GM12873 (cell line): ENCODE measurements around the gene ZDHHC9.

Experiments
- TF ChIP-seq, protein P1 (sequence below): IDR thresholded peaks from 2 replicates; pipeline ENCODE4 v1.5.1; 2012; ENCODE audit warnings: low read depth, mild to moderate bottlenecking, moderate library complexity, low read length, control low read depth; ENCODE audit not compliant: insufficient read depth; ENCODE audit errors: missing control alignments

ZDHHC9 gene

DNA sequence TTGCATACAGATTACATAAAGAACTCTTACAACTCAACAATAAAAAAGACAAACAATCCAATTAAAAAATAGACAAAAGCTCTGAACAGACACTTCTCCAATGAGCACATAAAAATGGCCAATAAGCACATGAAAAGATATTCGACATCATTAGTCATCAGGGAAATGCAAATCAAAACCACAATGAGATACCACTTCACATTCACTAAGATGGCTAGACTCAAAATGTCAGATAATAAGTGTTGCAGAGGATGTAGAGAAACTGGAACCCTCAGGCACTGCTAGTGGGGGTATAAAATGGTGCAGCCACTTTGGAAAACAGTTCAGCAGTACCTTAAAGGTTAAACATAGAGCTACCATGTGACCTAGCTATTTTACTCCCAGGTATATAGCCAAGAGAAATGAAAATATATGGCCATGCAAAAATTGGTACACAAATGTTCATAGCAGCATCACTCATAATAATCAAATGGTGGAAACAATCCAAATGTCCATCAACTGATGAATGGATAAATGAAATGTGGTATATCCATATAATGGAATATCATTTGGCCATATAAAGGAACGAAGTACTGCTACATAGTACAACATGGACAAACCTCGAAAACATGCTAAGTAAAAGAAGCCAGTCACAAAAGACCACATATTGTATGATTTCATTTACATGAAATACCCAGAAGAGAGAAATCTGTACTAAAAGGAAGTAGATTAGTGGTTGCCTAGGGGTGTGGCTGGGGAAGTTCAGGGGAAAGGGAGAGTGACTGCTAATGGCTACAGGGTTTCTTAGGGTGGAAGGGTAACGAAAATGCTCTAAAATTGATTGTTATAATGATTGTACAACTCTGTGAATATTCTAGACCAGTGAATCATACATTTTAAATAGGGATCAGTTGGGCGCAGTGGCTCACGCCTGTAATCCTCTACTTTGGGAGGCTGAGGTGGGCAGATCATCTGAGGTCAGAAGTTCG is 34.6 kb downstream of the ZDHHC9 start:
- TF ChIP-seq, protein P1, sequence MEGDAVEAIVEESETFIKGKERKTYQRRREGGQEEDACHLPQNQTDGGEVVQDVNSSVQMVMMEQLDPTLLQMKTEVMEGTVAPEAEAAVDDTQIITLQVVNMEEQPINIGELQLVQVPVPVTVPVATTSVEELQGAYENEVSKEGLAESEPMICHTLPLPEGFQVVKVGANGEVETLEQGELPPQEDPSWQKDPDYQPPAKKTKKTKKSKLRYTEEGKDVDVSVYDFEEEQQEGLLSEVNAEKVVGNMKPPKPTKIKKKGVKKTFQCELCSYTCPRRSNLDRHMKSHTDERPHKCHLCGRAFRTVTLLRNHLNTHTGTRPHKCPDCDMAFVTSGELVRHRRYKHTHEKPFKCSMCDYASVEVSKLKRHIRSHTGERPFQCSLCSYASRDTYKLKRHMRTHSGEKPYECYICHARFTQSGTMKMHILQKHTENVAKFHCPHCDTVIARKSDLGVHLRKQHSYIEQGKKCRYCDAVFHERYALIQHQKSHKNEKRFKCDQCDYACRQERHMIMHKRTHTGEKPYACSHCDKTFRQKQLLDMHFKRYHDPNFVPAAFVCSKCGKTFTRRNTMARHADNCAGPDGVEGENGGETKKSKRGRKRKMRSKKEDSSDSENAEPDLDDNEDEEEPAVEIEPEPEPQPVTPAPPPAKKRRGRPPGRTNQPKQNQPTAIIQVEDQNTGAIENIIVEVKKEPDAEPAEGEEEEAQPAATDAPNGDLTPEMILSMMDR, result no peak

GRCh38 chrX:129808158-129808828 is 35.4 kb downstream of the ZDHHC9 start:
- TF ChIP-seq, protein P1, result no peak

DNA sequence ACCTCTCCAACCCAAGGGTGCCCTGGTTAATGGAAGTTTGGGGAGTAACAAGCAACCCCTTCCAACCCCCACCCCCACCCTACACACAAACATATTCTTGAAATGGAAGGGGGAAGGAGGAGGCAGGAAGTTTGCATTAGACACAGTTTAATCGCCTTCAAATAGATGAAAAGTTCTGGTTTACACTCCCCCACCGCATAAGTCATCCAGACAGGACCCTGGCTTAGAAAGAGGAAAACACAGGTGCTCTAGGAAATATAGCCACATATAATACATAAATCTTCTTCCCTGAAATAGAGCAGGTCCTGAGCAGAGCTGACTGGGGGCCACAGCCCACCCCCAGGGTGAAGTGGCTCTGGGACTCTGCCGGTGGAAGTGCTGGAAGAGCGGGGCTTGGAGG is 38.9 kb downstream of the ZDHHC9 start:
- TF ChIP-seq, protein P1, result no peak

DNA sequence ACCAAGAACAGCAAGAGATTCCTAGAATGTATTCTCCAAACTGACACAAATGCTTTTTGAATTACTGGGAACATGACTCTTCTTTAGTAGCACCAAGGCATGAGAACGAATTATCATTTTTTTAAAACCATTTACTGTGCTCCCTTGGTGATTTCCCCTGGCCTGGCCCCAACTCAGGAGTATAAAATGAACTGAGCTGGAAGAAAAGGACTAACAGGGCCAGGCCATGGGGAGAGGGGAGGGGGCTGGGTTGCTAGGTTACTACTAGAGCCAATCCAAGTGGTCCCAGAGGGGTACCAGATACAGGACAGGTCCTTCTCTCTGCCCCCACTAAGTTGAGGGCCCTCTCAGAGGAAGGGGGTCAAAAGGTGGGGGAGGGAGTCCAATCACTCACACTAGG is 40.8 kb downstream of the ZDHHC9 start:
- TF ChIP-seq, protein P1, result no peak

DNA sequence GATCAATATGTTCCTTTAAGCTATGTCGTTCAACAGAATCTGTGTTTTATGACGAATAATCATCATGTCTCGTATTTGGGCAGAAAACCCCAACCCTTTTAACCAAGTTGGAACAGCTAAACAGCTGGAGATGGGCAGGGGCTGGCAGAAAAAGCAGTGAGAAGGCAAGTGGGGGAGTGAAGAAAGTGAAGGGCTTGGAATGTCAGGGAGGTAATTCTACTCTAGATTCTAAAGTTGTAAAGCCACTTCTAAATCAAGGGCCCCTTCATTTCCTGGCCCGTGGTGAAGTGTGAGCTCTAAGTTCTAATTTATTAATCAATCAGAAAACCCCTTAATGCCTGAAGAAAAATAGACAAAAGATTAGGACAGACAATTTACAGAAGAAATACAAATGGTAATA is 43.5 kb downstream of the ZDHHC9 start:
- TF ChIP-seq, protein P1, result no peak

DNA sequence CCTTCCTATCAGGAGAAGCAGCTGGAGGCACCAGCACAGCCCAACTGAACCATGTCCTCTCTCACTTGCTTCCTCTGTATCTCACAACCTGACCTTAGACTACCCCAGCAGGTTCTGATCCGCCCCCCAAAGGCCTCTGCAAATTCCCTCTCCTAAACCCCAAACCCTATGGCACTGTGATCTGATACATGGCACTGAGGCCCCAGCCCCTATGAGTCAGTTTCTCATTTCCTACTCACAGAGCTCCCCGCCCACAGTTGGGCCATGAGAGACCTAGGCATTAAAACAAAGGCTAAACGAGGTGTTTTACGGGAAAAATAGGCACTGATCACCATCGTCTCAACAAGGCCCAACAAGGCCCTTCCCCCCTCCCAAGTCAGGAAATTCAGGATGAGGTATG is 44.8 kb downstream of the ZDHHC9 start:
- TF ChIP-seq, protein P1, result no peak

DNA sequence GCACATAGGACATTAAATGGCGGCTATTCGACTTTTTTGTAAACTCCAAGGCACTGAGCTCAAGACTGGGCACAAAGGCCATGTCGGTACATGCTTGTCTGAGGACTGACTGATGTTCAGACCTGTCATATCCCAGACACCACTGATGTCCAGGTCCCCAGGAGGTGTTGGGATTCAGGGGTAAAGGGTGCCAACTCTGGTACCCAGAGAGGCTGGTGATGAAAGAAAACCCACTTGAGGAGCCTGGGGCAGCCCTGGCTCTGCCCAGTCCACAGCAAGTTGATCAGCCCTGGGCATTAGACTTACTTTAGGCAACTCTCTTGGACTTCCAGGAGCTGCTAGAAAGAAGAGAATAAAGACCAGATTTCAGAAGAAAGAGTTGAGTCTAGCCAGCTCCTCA is 45.2 kb downstream of the ZDHHC9 start:
- TF ChIP-seq, protein P1, result no peak
